Stomach smooth muscle (tissue), 2 donors: ENCODE measurements around the gene TRMT13.
"Not testable (repeated sequence)": the region's sequence is repeated elsewhere in the genome, so short reads cannot be mapped to it uniquely, and the experiment has no call there.

Experiments used
- H3K27ac ChIP-seq: one replicate; pipeline ENCODE4 v1.7.0; 2013; ENCODE audit warnings: mild to moderate bottlenecking, low read length, inconsistent platforms
- H3K27me3 ChIP-seq, 2 donors: one replicate each; pipeline ENCODE4 v1.7.0; 2013; ENCODE audit warnings: low read length in 2 of 2; ENCODE audit not compliant: insufficient read depth in 2 of 2, control insufficient read depth in 1 of 2
- H3K36me3 ChIP-seq, 2 donors: one replicate each; pipeline ENCODE4 v1.7.0; 2013; ENCODE audit warnings: low read length in 2 of 2; ENCODE audit not compliant: control insufficient read depth in 2 of 2, insufficient read depth in 2 of 2
- H3K4me1 ChIP-seq: one replicate; pipeline ENCODE4 v1.7.0; 2013; ENCODE audit warnings: low read length; ENCODE audit not compliant: control insufficient read depth, insufficient read depth
- H3K4me3 ChIP-seq, 2 donors: one replicate each; pipeline ENCODE4 v1.7.0; 2013; ENCODE audit warnings: low read length in 2 of 2
- H3K9ac ChIP-seq, 2 donors: one replicate each; pipeline ENCODE4 v1.7.0; 2013; ENCODE audit warnings: low read length in 2 of 2, mild to moderate bottlenecking in 1 of 2
- H3K9me3 ChIP-seq, 2 donors: one replicate each; pipeline ENCODE4 v1.7.0; 2013; ENCODE audit warnings: low read length in 2 of 2; ENCODE audit not compliant: control insufficient read depth in 2 of 2
- donor health status: healthy.
- donor health status: Pancreatic carcinoma.

TRMT13 gene

DNA sequence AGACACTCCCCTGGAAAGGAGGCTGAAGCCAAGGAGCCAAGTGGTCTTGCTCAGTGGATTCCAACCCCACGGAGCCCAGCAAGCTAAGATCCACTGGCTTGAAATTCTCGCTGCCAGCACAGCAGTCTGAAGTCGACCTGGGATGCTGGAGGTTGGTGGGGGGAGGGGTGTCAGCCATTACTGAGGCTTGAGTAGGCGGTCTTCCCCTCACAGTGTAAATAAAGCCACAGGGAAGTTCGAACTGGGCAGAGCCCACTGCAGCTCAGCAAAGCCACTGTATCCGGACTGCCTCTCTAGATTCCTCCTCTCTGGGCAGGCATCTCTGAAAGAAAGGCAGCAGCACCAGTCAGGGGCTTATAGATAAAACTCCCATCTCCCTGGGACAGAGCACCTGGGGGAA is 67.1 kb downstream of the TRMT13 start:
- not testable (repeated sequence) for H3K4me3 ChIP-seq, H3K4me1 ChIP-seq, H3K27ac ChIP-seq, H3K9ac ChIP-seq, H3K27me3 ChIP-seq, H3K9me3 ChIP-seq
- H3K36me3 ChIP-seq: peaks cover 11 to 20% of the 10 kb centered on the region in 2 donors
